RWPE2 (cell line): ENCODE data around the gene ANKRD12.

Experiments used
- ATAC-seq: fragments of 200-7000 bp; cut with Tn5 transposase; 3 replicates; pipeline ENCODE4 v1.9.1; 2021; ENCODE audit warnings: low read depth
- DNase-seq: peaks from one replicate; pipeline ENCODE4 v3.0.0-alpha.2; 2020; ENCODE audit warnings: low spot score
- H3K27ac ChIP-seq: fragments of 450-650 bp; 2 replicates; pipeline ENCODE4 v1.5.1; 2017; ENCODE audit warnings: mild to moderate bottlenecking; ENCODE audit not compliant: poor library complexity, severe bottlenecking
- H3K27me3 ChIP-seq: fragments of 250-450 bp; sonication (Bioruptor Pico); 2 replicates; pipeline ENCODE4 v1.5.1; 2021; ENCODE audit warnings: mild to moderate bottlenecking, moderate library complexity; ENCODE audit not compliant: insufficient read depth, poor library complexity, severe bottlenecking
- H3K36me3 ChIP-seq: fragments of 250-450 bp; sonication (Bioruptor Pico); 2 replicates; pipeline ENCODE4 v1.5.1; 2020; ENCODE audit warnings: low read depth, mild to moderate bottlenecking, moderate library complexity
- H3K4me1 ChIP-seq: fragments of 250-450 bp; sonication (Bioruptor Pico); 2 replicates; pipeline ENCODE4 v1.5.1; 2021; ENCODE audit warnings: mild to moderate bottlenecking, moderate library complexity; ENCODE audit not compliant: insufficient read depth, poor library complexity, severe bottlenecking
- H3K4me3 ChIP-seq: fragments of 250-450 bp; sonication (Bioruptor Pico); 2 replicates; pipeline ENCODE4 v1.5.1; 2021; ENCODE audit warnings: mild to moderate bottlenecking, moderate library complexity; ENCODE audit not compliant: severe bottlenecking
- H3K9me3 ChIP-seq: fragments of 250-450 bp; sonication (Bioruptor Pico); 2 replicates; pipeline ENCODE4 v1.5.1; 2021; ENCODE audit warnings: mild to moderate bottlenecking, moderate library complexity; ENCODE audit not compliant: severe bottlenecking
- TF ChIP-seq, protein P1 (sequence below): fragments of 450-650 bp; IDR thresholded peaks from one replicate; pipeline ENCODE4 v1.5.1; 2017; ENCODE audit warnings: mild to moderate bottlenecking, moderate library complexity; ENCODE audit not compliant: poor library complexity, severe bottlenecking

The ANKRD12 gene

DNA sequence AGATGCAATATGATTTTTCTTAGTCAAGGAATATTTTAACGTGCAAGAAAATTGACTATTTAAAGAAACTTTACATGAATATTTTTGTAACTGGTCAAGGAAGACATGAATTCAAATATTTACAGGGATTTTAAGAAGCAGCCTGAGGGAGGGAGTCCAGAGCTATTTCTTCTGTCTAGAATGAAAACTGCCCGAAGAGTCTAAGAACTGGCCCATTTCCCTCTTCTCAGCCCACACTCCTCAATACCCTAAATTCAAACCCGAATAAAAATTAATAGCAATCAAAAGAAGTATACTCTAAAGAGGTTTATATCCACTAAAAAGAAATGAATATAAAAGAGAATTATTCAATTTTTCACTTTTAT lies 40.6 kb upstream of the ANKRD12 start:
- TF ChIP-seq, protein P1, sequence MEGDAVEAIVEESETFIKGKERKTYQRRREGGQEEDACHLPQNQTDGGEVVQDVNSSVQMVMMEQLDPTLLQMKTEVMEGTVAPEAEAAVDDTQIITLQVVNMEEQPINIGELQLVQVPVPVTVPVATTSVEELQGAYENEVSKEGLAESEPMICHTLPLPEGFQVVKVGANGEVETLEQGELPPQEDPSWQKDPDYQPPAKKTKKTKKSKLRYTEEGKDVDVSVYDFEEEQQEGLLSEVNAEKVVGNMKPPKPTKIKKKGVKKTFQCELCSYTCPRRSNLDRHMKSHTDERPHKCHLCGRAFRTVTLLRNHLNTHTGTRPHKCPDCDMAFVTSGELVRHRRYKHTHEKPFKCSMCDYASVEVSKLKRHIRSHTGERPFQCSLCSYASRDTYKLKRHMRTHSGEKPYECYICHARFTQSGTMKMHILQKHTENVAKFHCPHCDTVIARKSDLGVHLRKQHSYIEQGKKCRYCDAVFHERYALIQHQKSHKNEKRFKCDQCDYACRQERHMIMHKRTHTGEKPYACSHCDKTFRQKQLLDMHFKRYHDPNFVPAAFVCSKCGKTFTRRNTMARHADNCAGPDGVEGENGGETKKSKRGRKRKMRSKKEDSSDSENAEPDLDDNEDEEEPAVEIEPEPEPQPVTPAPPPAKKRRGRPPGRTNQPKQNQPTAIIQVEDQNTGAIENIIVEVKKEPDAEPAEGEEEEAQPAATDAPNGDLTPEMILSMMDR, result no peak
- no peak for DNase-seq
- Histone ChIP-seq H3K4me3 (no peak overlapping the region), H3K27me3 (no peaks in the 10 kb centered on the region), H3K4me1 (peaks cover 17% of the 10 kb centered on the region), H3K36me3 (no peaks in the 10 kb centered on the region), H3K27ac (no peak overlapping the region), H3K9me3 (no peaks in the 10 kb centered on the region)
- no peak for ATAC-seq

DNA sequence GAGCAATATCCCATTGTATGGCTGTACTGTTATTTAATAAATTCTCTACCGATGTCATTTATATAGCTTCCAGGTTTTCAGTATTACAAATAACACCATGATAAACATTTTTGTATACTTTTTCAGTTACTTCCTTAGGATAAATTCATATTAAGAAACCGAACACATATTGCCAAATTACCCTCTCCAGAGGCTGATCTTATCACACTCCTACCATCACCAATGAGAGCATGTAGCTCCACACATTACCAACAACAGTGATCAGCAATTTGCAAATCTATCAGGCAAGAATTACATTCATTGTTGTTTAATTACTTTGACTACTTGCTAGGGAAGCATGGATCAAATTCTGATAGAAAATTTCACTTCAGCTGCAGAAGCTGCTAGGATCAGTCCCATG lies 39.9 kb upstream of the ANKRD12 start:
- TF ChIP-seq, protein P1, result no peak
- no peak for ATAC-seq
- Histone ChIP-seq H3K27me3 (no peaks in the 10 kb centered on the region), H3K36me3 (no peaks in the 10 kb centered on the region), H3K9me3 (no peaks in the 10 kb centered on the region), H3K4me3 (no peak overlapping the region), H3K4me1 (peaks cover 21% of the 10 kb centered on the region), H3K27ac (no peak overlapping the region)
- no peak for DNase-seq

DNA sequence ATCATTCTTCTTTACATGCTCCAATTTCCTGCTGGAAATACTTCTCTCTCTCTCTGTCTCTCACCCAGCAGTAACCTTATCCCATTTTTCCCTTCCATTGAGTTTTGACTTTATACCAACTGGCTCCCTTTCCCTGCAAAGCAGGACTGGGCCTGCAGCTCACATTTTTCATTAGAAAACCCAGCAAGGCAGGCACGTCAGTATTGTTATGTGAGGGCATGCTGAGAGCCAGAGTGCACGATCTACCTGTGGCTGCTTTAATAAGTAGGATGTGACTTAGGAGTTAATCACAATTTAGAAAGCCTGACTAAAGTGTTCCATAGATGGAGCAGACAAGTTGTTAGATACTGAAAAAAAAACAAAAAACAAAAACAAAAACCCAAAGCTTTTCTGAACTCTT lies 39.2 kb upstream of the ANKRD12 start:
- Histone ChIP-seq H3K4me3 (no peak overlapping the region), H3K27me3 (no peaks in the 10 kb centered on the region), H3K27ac (no peak overlapping the region), H3K4me1 (peaks cover 22% of the 10 kb centered on the region), H3K9me3 (no peaks in the 10 kb centered on the region), H3K36me3 (no peaks in the 10 kb centered on the region)
- ATAC-seq, result no peak
- TF ChIP-seq, protein P1, result no peak
- DNase-seq, result no peak

DNA sequence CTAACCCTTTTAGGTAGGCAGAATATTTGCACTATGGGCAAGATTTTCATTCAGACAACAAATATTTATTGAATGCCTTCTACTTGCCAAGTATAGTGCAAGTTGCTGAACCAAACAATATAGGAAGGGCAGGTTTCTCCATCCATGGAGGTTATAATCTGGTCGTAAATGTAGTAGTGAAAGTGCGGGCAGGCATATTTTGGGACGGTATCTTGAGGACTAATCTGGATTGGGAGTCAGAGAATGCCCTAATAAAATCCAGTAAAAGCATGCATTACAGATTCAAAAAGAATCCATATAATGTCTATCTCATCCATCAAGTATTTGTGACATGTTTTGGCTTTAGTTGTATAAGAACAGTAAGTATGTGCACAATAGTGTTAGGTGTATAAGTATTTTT lies 35.8 kb upstream of the ANKRD12 start:
- DNase-seq, result no peak
- Histone ChIP-seq H3K27me3 (no peaks in the 10 kb centered on the region), H3K27ac (no peak overlapping the region), H3K36me3 (peaks cover 9% of the 10 kb centered on the region), H3K9me3 (no peaks in the 10 kb centered on the region), H3K4me3 (no peak overlapping the region), H3K4me1 (peaks cover 18% of the 10 kb centered on the region)
- no peak for ATAC-seq
- TF ChIP-seq, protein P1, result no peak

DNA sequence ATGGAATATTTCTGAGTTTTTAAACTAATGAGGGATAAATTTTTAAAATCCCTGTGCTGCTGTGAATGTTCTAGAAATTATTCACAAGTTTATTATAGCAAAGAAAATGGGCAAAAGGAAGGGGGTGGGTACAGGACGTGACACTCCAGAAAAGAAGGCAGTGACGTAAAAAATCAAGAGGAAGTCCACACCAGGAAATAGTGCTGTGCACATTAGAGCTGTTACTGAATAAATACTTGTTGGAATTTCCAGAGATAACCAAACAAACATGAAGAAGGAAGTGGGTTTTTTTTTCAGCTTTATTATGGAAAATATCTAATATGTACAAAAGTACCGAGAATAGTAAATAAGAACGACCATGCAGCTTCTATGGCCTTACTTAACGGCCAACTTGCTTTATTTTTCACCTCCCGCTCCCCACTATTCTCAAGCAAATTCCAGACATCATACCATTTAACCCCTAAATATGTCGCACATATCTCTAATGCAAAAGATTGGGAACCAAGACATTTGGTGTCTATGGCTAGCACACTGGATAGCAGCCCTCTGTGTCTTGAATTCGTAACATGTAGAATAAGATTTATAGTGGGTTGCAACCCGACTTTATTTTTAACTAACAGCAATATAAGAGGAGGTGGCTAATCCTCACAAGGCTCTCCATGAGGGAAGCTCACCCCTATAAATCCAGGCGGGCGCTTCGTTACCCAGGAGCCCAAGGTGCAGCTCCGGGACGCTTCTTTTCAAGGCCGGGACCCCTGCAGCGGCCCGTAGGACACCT lies 34.7 kb upstream of the ANKRD12 start:
- DNase-seq (no peak), ATAC-seq (peak; percentile 4)
- TF ChIP-seq, protein P1, result no peak
- Histone ChIP-seq H3K9me3 (no peaks in the 10 kb centered on the region), H3K4me1 (peaks cover 29% of the 10 kb centered on the region), H3K36me3 (peaks cover 12% of the 10 kb centered on the region), H3K27me3 (no peaks in the 10 kb centered on the region), H3K27ac (peak overlapping the region; percentile 62), H3K4me3 (peak overlapping the region; percentile 49)
